GM12874 (cell line): ENCODE measurements around the gene GALNT5.

Experiments used
- TF ChIP-seq, protein P1 (sequence below): IDR thresholded peaks from 2 replicates; pipeline ENCODE4 v1.5.1; 2011; ENCODE audit warnings: low read depth, mild to moderate bottlenecking, control low read depth, low read length, moderate library complexity; ENCODE audit not compliant: insufficient read depth

GALNT5 gene

GRCh38 chr2:157311706-157312105, 54.2 kb downstream of the GALNT5 start:
- TF ChIP-seq, protein P1, sequence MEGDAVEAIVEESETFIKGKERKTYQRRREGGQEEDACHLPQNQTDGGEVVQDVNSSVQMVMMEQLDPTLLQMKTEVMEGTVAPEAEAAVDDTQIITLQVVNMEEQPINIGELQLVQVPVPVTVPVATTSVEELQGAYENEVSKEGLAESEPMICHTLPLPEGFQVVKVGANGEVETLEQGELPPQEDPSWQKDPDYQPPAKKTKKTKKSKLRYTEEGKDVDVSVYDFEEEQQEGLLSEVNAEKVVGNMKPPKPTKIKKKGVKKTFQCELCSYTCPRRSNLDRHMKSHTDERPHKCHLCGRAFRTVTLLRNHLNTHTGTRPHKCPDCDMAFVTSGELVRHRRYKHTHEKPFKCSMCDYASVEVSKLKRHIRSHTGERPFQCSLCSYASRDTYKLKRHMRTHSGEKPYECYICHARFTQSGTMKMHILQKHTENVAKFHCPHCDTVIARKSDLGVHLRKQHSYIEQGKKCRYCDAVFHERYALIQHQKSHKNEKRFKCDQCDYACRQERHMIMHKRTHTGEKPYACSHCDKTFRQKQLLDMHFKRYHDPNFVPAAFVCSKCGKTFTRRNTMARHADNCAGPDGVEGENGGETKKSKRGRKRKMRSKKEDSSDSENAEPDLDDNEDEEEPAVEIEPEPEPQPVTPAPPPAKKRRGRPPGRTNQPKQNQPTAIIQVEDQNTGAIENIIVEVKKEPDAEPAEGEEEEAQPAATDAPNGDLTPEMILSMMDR, result no peak

DNA sequence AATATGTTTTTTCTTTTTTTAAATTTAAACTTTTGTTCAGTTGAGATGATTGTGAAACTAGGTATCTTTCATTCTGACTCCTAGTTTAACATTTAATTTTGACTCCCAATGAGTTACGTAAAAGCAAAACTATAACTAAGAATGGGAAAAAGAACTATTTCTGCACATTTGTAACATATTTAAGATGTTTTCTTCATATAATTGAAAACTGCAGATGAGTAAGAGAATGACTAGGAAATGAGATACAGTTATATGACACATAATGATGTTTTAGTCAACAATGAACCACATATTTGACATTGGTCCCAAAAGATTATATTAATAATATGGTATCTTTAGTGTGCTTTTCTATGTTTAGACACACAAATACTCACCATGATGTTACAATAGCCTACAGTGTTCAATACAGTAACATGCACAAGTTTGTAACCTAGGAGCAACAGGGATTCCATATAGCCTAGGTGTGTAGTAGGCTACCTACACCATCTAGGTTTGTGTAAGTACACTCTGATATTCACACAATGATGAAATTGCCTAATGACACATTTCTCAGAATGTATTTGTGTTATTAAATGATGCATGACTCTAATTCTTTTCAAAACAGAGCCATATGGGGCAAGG, 55.5 kb downstream of the GALNT5 start:
- TF ChIP-seq, protein P1, result no peak

DNA sequence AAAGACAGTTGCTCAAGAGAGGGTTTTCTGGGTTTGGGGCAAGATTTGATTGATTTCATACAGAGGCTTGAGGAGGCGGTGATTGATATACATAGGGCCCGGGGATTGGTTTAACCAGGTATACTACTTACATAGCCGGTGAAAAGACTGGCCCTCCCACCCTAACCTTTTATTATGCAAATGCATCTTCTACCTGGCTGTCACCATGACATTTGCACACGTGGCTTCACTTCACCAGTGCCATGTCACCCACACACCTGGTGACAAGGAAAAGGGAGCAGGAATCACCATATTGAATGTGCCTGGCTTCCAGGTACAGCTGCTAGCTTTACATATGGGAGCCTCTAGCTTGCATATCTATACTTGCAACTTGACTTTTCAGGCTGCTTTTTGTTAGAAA, 58.4 kb downstream of the GALNT5 start:
- TF ChIP-seq, protein P1, result no peak

DNA sequence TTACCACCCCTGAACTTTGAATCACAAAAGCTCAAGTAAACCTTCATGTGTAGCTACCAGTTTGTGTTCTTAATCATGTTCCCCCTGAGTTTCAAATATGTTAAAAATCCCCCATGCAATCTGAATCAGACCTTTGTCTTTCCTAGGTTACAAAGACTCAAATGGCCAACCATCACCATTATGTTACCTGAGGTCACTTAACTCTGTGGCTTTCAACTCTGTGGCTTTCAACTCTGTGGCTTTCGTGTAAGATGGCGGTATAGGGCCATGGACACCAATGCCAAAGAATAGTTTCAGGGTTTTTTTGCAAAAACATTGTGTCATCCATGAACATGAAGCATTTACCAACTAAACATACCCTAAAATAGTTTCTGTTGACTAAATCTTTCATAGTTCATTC, 61.4 kb downstream of the GALNT5 start:
- TF ChIP-seq, protein P1, result no peak

DNA sequence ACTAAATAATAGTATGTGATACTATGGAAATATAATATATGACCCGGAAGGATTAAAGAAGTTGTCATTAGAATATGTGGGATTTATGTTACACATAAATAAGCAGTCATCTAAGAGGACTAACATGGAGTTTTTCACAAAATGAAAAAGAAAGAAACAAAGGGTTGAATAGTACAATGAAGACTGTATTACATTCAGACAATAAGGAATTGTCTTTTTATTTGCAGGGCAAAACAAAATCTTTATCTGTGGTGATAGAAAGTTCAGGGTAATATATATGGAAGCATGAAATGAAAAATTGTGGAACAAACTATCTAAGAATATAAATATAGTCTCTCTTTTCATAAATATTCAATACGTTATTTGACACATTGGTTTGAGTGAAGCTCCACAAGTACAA, 62.3 kb downstream of the GALNT5 start:
- TF ChIP-seq, protein P1, result no peak

DNA sequence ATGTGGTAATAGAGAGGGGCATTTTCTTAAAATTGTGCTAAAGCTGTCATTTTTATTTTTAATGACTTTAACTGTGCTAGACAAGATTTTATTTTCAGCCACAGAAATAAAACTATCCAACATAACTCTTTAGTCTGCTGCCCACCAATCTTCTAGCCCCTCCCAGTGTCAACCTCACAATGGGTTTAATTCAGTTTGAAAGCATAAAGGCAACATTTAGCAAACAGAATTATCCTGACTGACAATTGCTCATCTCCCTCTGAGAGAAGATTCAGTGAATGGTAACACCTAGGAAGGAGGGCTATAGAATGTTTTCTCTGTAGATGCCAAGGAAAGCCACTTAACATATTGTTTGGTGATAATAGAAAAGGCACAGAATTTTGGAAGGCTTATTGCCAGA, 62.9 kb downstream of the GALNT5 start:
- TF ChIP-seq, protein P1, result no peak

- TF ChIP-seq, protein P1, result no peak
Observed at GRCh38 chr2:157321466-157321865, 64.0 kb downstream of the GALNT5 start.

GRCh38 chr2:157322432-157322831, 64.9 kb downstream of the GALNT5 start:
- TF ChIP-seq, protein P1, result no peak
